Trophoblast cell (in vitro differentiated cells and primary cell): ENCODE data around the gene IL1RL2.

Source experiments
- DNase-seq, 2 donors: peaks; one replicate each; pipeline ENCODE4 v3.0.0-alpha.2; 2016
- H2AFZ ChIP-seq: 2 replicates; pipeline ENCODE4 v1.6.1; 2013; ENCODE audit warnings: low read length, moderate library complexity, mild to moderate bottlenecking; ENCODE audit not compliant: insufficient read depth, poor library complexity
- H2AK5ac ChIP-seq: 2 replicates; pipeline ENCODE4 v1.6.1; 2013; ENCODE audit warnings: mild to moderate bottlenecking, low read length
- H2BK120ac ChIP-seq: 2 replicates; pipeline ENCODE4 v1.6.1; 2013; ENCODE audit warnings: low read length, mild to moderate bottlenecking, moderate library complexity; ENCODE audit not compliant: insufficient read depth, poor library complexity
- H2BK12ac ChIP-seq: 2 replicates; pipeline ENCODE4 v1.6.1; 2013; ENCODE audit warnings: mild to moderate bottlenecking, low read length, moderate library complexity
- H2BK5ac ChIP-seq: 2 replicates; pipeline ENCODE4 v1.6.1; 2013; ENCODE audit warnings: low read length, low read depth, moderate library complexity, mild to moderate bottlenecking; ENCODE audit not compliant: poor library complexity
- H3K14ac ChIP-seq: 2 replicates; pipeline ENCODE4 v1.6.1; 2013; ENCODE audit warnings: mild to moderate bottlenecking, low read length
- H3K18ac ChIP-seq: 2 replicates; pipeline ENCODE4 v1.6.1; 2013; ENCODE audit warnings: mild to moderate bottlenecking, low read length
- H3K23ac ChIP-seq: 2 replicates; pipeline ENCODE4 v1.6.1; 2013; ENCODE audit warnings: low read length
- H3K27ac ChIP-seq: 2 replicates; pipeline ENCODE4 v1.5.1; 2013; ENCODE audit warnings: low read depth, mild to moderate bottlenecking, inconsistent platforms, low read length, moderate library complexity
- H3K27me3 ChIP-seq: 2 replicates; pipeline ENCODE4 v1.6.1; 2013; ENCODE audit warnings: inconsistent platforms, mild to moderate bottlenecking, low read length, moderate library complexity; ENCODE audit not compliant: insufficient read depth
- H3K36me3 ChIP-seq, 2 experiments: 1 replicate in 1 of 2; 2 replicates in 1 of 2; pipeline ENCODE4 v1.6.1; 2013; ENCODE audit warnings: low read length in 2 of 2, mild to moderate bottlenecking in 2 of 2, moderate library complexity in 1 of 2; ENCODE audit not compliant: insufficient read depth in 2 of 2, control insufficient read depth in 1 of 2
- H3K4ac ChIP-seq: 2 replicates; pipeline ENCODE4 v1.6.1; 2013; ENCODE audit warnings: low read depth, mild to moderate bottlenecking, low read length, moderate library complexity
- H3K4me1 ChIP-seq, 2 experiments: 1 replicate in 1 of 2; 2 replicates in 1 of 2; pipeline ENCODE4 v1.6.1; 2013; ENCODE audit warnings: low read length in 2 of 2, mild to moderate bottlenecking in 2 of 2, moderate library complexity in 1 of 2; ENCODE audit not compliant: insufficient read depth in 2 of 2, control insufficient read depth in 1 of 2
- H3K4me2 ChIP-seq: 2 replicates; pipeline ENCODE4 v1.6.1; 2013; ENCODE audit warnings: inconsistent platforms, mild to moderate bottlenecking, low read length, moderate library complexity
- H3K4me3 ChIP-seq: 2 replicates; pipeline ENCODE4 v1.5.1; 2013; ENCODE audit warnings: mild to moderate bottlenecking, low read depth, low read length, inconsistent platforms
- H3K79me1 ChIP-seq: one replicate; pipeline ENCODE4 v1.6.1; 2013; ENCODE audit warnings: low read length
- H3K79me2 ChIP-seq: 2 replicates; pipeline ENCODE4 v1.6.1; 2013; ENCODE audit warnings: low read length, mild to moderate bottlenecking; ENCODE audit not compliant: control insufficient read depth, insufficient read depth, poor library complexity
- H3K9ac ChIP-seq: 2 replicates; pipeline ENCODE4 v1.6.1; 2013; ENCODE audit warnings: mild to moderate bottlenecking, low read length
- H3K9me3 ChIP-seq: 2 replicates; pipeline ENCODE4 v1.6.1; 2013; ENCODE audit warnings: low read depth, mild to moderate bottlenecking, control low read depth, inconsistent platforms, low read length; ENCODE audit not compliant: insufficient read depth
- H4K12ac ChIP-seq: 2 replicates; pipeline ENCODE4 v1.6.1; 2013; ENCODE audit warnings: low read depth, mild to moderate bottlenecking, low read length, moderate library complexity
- H4K8ac ChIP-seq: 2 replicates; pipeline ENCODE4 v1.6.1; 2013; ENCODE audit warnings: low read depth, mild to moderate bottlenecking, low read length, moderate library complexity
- H4K91ac ChIP-seq: one replicate; pipeline ENCODE4 v1.6.1; 2013; ENCODE audit warnings: low read depth, mild to moderate bottlenecking, low read length, moderate library complexity
- WGBS: extraction: QIAGEN DNeasy Blood & Tissue Kit; methylation state at CpG from one replicate; pipeline ENCODE4 v1.1.7; 2013; ENCODE audit warnings: missing lambda C conversion rate; ENCODE audit not compliant: insufficient read length, insufficient coverage; ENCODE audit errors: extremely low coverage; 5-methylcytosine and 5-hydroxymethylcytosine counted together

The IL1RL2 gene

DNA sequence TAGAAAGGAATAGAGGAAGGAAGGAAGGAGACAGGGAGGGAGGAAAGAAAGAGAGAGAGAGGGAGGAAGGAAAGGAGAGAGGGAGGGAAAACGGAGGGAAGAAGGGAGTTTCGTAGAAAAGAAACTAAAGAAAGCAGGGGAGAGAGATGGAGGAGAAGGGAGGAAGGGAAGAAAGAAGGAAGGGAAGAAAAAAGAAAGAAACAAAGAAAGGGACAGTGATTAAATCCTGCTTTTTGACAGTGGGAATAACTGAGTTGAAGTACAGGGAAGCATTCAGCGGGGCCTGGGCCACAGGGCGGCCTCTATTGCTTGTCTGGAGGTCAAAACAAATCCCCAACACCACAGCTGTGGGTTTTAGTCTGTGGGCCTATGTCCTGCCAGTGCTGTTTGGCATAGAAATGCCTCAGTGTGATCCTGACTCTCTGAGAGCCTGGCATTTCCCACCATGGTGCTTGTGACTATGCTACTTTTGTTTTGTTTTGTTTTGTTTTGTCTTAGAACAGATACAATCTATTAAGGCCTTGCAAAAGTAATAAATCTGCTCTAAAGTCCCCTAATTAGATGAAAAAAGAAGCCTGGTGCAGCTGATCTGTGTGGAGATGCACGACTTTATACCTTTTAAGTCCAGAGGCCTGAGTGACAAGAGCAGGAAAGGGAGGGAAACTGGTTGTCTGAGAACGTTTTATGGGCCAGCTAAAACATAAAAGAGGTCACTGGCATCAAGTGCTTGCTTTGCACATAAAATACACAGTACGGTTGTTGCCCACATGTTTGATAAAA is 40.0 kb downstream of the IL1RL2 start:
- H3K4me3 ChIP-seq = no peak overlapping the region
- peak overlapping the region; percentile 23 for H2AFZ ChIP-seq
- no peak overlapping the region for H3K4ac ChIP-seq
- no peaks in the 10 kb centered on the region for H3K36me3 ChIP-seq
- H3K18ac ChIP-seq = no peak overlapping the region
- peaks cover 9 to 13% of the 10 kb centered on the region in 2 experiments for H3K4me1 ChIP-seq
- H4K91ac ChIP-seq = no peak overlapping the region
- H3K23ac ChIP-seq = no peak overlapping the region
- peak overlapping the region; percentile 41 for H2BK120ac ChIP-seq
- peak overlapping the region; percentile 21 for H2BK5ac ChIP-seq
- no peak for DNase-seq
- H3K9ac ChIP-seq = no peak overlapping the region
- H3K4me2 ChIP-seq = no peak overlapping the region
- peaks cover 2% of the 10 kb centered on the region for H3K9me3 ChIP-seq
- peak overlapping the region; percentile 42 for H4K8ac ChIP-seq
- no peak overlapping the region for H4K12ac ChIP-seq
- H3K79me1 ChIP-seq = peaks cover 6% of the 10 kb centered on the region
- peak overlapping the region; percentile 78 for H2BK12ac ChIP-seq
- H3K14ac ChIP-seq = no peak overlapping the region
- no peaks in the 10 kb centered on the region for H3K79me2 ChIP-seq
- no peaks in the 10 kb centered on the region for H3K27me3 ChIP-seq
- peak overlapping the region; percentile 87 for H3K27ac ChIP-seq
- 100% methylated on average over 2 of the region's 7 CpGs for WGBS
- no peak overlapping the region for H2AK5ac ChIP-seq

DNA sequence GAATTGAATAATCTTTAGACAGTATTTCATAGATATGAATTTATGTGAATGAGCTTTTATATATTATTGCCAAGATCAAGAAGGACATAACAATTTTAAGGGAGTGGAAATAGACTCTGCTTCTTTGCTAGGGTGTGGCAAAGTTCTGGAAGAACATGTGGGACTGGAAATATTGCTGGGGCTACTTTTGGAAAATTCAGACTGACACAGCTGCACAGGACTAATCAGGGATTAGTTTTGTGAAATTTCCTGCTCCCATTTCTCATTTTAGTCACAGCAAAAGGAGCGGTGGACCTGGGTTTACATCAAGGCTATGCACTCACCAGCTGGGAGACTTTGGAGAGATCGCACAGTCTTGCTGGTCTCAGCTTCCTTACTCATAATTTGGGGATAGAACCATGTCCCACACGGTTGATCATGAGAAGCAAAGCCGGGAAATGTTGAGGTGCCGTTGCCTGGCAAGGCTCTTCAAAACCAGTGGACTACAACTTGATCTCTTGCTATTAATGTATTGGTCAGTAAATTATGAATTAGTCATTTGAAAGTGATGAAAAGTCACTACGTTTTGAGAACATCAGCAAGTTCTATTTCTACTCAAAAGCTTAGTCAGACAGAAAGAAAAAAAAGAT is 42.4 kb downstream of the IL1RL2 start:
- Histone ChIP-seq H2AK5ac (no peak overlapping the region), H3K18ac (no peak overlapping the region), H3K4ac (no peak overlapping the region), H2AFZ (no peak overlapping the region), H2BK5ac (peak overlapping the region; percentile 52), H3K9me3 (peaks cover 2% of the 10 kb centered on the region), H4K91ac (no peak overlapping the region), H4K8ac (no peak overlapping the region), H3K27me3 (no peaks in the 10 kb centered on the region), H3K4me3 (no peak overlapping the region), H3K14ac (no peak overlapping the region), H3K23ac (no peak overlapping the region), H3K79me1 (peaks cover 6% of the 10 kb centered on the region), H3K79me2 (no peaks in the 10 kb centered on the region), H3K9ac (no peak overlapping the region), H4K12ac (no peak overlapping the region), H3K27ac (no peak overlapping the region), H3K4me2 (no peak overlapping the region), H3K36me3 (no peaks in the 10 kb centered on the region), H2BK120ac (no peak overlapping the region), H2BK12ac (peak overlapping the region; percentile 42), H3K4me1 (peaks cover 9 to 13% of the 10 kb centered on the region in 2 experiments)
- no CpG with 5 or more reads among the region's 6 CpGs for WGBS
- no peak for DNase-seq

DNA sequence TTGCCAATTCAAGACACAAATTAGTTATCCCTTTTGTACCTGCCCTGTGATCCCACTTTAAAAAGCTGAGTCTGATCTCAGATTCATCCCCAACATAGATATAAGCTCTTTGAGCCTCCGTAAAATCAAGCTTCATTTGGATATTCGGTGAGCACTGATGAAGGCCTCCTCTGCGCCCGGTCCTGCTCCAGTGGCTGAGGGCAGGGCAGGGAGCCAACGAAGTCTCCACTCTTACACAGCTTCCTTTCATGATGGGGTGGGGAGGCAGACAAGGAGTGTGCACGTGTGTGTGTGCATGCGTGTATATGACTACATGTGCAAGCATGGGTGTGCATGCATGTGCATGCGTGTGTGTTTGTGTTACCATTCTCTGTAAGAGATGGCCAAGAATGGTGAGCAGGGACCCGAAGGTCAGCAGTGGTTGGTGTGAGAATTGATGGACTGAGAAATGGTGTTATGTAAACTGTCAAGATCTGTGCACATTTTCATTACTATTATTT is 43.6 kb downstream of the IL1RL2 start:
- Histone ChIP-seq H3K79me1 (peaks cover 6% of the 10 kb centered on the region), H3K4ac (no peak overlapping the region)

DNA sequence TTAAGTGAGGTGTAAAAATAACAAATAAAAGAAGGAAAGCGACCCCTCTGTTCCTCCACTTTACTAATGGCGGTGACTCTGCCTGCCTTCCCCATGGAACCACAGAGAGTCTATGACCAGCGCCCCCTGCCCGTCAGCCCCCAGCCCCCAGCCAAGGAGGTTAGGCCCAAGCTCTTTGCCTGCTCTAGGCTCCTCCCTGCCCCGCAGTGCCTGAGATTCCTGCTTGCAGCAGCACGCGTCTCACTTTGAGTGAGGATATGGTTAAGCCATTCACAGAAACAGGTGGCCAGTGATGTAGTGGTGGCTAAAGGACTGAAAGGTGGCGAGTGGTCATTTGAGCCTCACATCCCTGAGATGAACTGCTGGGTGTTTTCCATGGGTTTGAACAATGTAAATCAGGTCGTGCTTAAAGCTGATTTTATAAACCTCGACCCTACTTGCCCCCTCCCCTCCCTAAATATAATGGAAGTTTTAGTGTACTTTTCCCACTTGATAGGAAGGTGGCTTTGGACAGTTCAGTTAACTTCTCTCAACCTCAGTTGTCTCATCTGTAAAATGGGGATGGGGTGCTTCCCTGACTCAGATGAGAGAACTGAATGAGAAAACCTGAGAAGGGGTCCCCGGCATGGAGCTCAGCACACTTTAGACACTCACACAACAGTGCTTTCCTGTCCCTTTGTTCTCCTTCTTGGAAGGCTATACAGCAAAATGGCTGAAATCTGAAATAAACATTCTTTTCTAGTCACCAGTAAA is 46.5 kb downstream of the IL1RL2 start:
- peaks cover 2 to 3% of the 10 kb centered on the region in 2 experiments for H3K4me1 ChIP-seq

More for the DNA sequence above, 43.6 kb downstream of the IL1RL2 start:
- Histone ChIP-seq H2AFZ (no peak overlapping the region), H3K18ac (no peak overlapping the region), H2BK120ac (no peak overlapping the region), H3K14ac (no peak overlapping the region), H4K91ac (no peak overlapping the region), H2BK12ac (no peak overlapping the region), H3K27ac (no peak overlapping the region), H2AK5ac (no peak overlapping the region), H3K9me3 (peaks cover 2% of the 10 kb centered on the region), H4K8ac (no peak overlapping the region), H3K27me3 (no peaks in the 10 kb centered on the region), H3K4me3 (no peak overlapping the region), H3K4me1 (peaks cover 9 to 10% of the 10 kb centered on the region in 2 experiments), H4K12ac (no peak overlapping the region), H3K9ac (no peak overlapping the region), H3K36me3 (no peaks in the 10 kb centered on the region), H3K79me2 (no peaks in the 10 kb centered on the region), H2BK5ac (no peak overlapping the region), H3K23ac (no peak overlapping the region), H3K4me2 (no peak overlapping the region)
- DNase-seq = no peak
- WGBS = no CpG with 5 or more reads among the region's 9 CpGs

More for the DNA sequence above, 46.5 kb downstream of the IL1RL2 start:
- Histone ChIP-seq H3K27ac (no peak overlapping the region), H3K9ac (no peak overlapping the region), H2BK5ac (no peak overlapping the region), H2BK12ac (no peak overlapping the region), H3K4me2 (no peak overlapping the region), H3K9me3 (peaks cover 2% of the 10 kb centered on the region), H3K36me3 (no peaks in the 10 kb centered on the region), H4K8ac (no peak overlapping the region), H3K23ac (no peak overlapping the region), H3K79me1 (no peaks in the 10 kb centered on the region), H3K27me3 (no peaks in the 10 kb centered on the region), H2AFZ (no peak overlapping the region), H4K91ac (no peak overlapping the region), H3K4ac (no peak overlapping the region), H2AK5ac (no peak overlapping the region), H2BK120ac (no peak overlapping the region), H3K18ac (no peak overlapping the region), H3K79me2 (no peaks in the 10 kb centered on the region), H3K4me3 (no peak overlapping the region), H3K14ac (no peak overlapping the region), H4K12ac (no peak overlapping the region)
- WGBS = no CpG with 5 or more reads among the region's 11 CpGs
- no peak for DNase-seq
